Retina (tissue), 1 donor: Measurements from ENCODE around the gene RIN1.
"Not testable (repeated sequence)": the region's sequence is repeated elsewhere in the genome, so short reads cannot be mapped to it uniquely, and the experiment has no call there.

Experiments used
- DNase-seq: peaks from one replicate; pipeline ENCODE4 v3.0.0-alpha.2; 2016

The RIN1 gene

DNA sequence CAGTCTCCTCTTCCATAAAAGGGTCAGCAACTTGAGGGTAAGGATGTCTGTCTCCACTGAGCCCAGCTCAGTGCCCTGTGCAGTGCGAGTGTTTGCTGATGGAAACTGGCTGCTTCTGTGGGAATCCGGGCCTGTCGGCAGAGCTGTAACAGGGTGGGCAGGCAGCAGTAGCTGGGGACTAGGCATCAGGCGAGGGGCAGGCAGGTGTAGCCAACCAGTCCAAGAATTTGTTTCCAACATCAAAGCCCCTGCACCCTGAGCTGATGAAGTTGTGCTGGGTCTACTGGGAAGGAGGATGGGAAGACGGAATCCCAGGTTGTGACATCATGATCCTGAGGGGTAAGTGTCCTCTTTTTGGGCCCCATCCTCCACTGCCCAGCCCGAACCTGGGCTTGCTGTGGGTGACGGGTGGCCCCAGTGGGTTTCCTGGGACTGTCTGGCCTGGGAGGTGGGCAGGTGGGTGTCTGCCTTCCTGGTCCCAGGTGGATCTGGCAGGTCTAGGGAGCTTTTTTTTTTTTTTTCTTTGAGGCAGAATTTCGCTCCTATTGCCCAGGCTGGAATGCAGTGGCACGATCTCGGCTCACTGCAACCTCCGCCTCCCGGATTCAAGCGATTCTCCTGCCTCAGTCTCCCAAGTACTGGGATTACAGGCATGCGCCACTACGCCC is 24.3 kb upstream of the RIN1 start:
- no peak for DNase-seq

DNA sequence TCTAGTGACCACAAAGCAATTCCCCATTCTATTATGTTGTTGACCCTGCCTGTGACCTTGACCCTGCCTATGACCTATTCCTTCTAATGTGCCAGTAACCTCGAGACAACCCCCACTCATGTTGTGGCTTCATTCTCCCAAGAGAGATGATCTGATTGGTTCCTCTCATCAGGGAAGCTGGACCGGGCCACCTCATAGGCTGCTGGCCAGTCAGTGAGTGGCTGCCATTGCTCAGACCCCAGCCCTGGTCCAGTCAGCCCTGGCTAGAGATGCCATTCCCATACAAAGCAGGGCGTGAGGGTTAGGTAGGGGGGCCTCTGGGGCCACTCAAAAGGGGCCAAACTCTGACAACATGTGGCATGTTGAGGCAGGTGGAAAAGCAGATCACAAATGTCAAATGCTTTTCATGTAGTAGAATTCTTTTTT is 23.4 kb upstream of the RIN1 start:
- DNase-seq: no peak

DNA sequence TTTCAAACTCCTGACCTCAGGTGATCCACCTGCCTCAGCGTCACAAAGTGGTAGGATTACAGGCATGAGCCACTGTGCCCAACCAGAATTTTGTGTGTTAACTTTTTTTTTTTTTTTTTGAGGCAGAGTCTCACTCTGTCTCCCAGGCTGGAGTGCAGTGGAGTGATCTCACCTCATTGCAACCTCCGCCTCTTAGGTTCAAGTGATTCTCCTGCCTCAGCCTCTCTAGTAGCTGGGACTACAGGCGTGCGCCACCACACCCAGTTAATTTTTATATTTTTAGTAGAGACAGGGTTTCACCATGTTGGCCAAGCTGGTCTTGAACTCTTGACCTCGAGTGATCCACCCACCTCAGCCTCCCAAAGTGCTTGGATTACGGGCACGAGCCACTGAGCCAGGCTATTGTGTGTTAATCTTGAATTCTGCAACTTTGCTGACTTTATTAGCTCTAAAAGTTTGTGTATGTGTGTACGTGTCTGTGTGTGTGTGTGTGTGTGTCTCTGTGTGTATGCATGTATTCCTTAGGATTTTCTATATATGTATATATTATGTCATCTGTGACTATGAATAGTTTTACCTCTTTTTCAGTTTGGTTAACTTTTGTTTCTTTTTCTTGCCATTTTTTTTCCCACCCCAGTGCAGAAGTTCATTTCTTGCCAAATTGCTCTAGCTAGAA is 14.5 kb upstream of the RIN1 start:
- not testable (repeated sequence) for DNase-seq

DNA sequence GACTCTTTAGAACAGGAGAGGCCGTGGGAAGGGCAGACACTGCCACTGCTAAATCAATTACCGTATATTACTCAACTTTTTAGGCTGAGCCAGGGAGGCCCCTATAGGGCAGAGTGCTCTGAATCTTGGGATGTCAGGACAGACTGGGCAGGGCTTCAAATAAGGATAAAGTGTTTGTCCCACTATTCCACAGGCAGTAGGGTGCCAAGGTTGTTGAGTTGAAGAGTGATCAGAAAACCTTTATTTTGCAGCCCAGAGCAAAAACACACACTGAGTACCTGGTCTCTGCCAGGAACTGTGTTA is 12.8 kb upstream of the RIN1 start:
- DNase-seq: no peak

DNA sequence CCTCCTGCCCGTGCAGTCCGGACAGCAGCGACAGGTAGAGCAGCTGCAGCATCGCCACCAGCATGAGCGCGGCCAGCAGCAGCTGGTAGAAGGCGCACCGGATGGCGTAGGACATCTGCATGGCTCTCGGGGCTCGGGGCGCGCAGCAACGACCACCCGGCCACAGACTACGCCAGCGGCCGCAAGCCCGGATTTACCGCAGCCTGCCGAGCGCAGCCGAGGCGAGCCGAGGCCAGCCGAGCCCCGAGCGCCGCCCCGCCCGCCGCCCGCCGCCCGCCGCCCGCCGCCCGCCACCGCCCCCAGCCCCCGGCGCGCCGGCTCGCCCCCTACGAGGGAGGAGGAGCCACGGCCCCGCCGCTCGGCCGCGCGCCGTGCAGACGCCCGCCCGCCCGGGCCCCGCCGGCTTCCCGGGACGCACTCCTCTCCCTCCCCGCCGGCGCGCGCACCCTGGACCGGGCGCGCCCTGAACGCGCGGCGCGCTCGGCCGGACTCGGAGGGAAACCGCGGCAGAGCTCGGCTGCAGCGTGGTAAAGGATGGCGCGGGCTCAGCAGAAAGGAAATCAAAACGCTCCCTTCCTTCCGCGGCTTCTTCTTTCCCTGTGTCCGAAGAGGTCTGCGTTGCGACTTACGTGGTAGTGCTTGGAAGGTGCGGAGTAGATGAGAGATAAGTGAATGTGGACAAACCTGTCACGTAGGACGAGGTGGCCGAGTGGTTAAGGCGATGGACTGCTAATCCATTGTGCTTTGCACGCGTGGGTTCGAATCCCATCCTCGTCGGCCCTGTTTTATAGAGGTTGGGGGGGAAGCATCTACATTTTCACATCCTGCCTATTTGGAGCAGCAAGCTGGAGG is 11.4 kb upstream of the RIN1 start, which contains the start of gene B4GAT1:
TSS of gene B4GAT1 (minus strand) at position 205 of the 852 bp plus-strand sequence. CDS start at position 121, 84 bp downstream.
- DNase-seq: peak; percentile 97

DNA sequence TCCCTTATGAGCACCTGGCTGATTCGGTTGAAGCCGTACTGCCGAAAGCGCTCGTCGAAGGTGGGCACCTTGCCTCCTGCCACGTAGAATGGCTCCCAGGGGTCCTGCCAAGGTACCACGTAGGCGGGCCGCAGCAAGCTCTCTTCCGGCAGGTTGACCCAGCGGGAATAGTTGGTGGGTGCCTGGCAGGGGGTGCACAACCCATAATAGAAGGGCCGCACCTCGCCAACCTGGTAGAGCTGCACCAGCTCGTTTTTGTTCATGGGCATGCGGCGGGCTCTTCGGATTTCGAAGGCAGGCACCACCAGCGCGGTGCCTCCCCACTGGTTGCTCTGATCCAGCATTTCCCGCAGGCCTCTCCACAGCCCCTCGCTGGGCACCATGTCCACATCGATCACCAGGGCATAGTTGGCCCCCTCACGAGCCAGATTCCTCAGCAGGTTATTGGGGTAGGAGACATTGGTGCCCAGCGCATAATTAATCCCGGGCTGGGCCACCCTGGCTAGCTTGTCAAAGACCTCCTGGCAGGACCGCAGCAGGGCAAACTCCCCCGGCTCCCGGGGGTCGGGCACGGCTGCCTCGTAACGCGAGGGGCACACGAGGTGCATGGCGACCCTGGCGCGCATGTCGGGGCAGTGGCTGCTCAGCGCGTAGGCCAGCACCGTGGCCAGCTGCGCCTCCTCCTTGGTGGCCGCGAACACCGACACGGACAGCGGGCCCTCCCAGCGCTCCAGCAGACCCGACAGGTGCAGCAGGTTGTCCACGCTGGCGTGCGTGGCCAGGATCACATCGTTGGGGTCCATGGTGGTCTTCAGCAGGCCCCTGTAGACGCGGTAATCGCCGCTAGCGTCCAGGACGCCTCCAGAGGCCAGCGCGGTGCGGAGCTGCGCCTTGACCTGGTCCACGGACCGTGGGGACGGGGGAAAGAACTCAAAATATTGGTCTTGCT is 10.5 kb upstream of the RIN1 start:
- DNase-seq: peak; percentile 87

DNA sequence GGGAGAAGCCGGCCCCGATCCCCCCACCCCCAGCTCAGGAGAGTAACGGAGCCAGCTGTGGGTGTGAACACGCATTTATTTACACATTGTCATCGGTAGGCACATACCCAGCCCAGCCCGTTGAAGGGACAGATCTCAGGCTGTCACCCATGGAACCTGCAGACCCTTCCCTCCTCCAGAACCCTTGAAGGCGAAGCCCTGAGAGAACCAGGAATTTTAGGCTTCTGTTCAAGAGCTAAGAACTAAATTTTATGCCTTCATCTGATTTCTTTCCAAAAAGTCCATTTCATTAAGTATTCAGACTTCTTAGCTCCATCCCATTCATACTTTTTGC is 9.0 kb upstream of the RIN1 start:
- no peak for DNase-seq

DNA sequence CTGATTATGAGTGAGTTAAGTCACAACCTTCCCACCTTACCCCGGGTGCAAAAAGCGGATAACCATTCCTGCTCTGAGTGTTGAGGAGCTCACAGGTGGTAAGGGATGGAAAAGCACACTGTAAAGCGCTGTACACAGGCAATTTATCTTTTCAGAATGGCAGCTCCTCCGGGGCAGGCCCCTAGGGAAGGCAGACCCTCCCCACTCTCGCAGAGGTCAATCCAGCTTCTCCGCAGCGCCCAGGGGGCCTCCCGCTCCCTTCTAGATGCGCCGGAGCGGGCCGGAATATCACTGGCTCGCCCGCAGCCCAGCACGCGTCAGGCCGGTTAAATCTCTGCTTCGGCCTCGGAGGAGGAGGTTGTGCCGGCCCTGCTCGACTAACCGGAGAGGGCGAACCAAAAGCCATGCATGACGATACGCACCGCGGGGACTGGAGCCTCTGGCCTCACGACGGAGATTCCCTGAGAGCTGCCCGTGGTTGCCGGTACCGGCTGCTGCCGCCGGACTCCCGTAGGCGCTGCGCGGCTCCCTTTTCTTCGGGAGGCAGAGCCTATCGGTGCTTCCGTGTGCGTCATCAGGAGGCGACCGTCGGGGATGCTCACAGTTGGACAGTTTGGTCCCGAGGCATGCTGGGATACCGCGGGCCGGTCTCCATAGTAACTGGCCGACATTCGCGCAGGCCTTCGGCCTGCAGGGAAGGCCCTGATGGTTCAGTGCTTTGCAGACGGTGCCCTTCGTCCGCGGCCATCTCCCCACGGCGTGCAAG is 8.5 kb upstream of the RIN1 start, which contains the start of gene BRMS1:
TSS of gene BRMS1 (minus strand) at position 555 of the 766 bp plus-strand sequence. CDS start 2,870 bp downstream, outside the sequence.
- DNase-seq: peak; percentile 95

DNA sequence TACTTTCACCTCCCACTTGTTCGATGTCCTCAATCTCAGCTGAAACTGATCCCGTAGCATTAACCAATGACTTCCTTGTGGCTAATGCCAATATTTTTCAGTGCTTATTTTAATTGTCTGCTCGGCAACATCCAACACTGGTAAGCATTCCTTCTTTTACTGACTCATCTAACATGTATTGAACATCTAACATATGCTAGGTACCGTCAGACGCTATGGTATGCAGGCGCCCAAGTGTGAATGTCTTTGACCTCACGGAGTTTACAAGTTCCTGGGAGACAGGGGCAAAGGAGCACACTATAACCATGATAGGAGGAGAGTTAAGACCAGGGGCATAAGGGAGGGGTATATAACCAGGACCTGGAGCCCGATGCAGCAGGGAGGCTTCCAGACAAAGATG is 6.9 kb upstream of the RIN1 start:
- DNase-seq: no peak

DNA sequence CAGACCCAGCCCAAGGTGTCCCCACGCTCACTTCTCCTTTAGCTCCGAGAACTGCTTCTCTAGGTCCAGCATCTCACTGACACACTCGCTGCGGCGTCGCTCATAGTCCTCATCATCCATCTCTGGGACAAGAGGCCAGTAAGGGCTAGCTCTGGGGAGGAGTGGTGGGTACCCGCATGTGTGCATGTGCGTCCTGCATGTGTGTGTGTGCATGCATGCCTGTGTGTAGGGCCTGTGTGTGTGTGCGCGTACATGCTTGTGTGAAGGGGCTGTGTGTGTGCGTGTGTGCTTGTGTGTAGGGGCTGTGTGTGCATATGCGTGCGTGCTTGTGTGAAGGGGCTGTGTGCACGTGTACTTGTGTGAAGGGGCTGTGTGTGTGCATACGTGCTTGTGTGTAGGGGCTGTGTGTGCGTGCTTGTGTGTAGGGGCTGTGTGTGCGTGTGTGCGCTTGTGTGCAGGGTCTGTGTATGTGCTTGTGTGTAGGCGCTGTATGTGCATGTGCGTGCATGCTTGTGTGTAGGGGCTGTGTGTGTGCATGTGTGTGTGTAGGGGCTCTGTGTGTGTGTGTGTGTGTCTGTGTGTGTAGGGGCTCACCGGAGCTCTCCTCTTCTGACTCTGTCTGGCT is 5.4 kb upstream of the RIN1 start:
- no peak for DNase-seq

DNA sequence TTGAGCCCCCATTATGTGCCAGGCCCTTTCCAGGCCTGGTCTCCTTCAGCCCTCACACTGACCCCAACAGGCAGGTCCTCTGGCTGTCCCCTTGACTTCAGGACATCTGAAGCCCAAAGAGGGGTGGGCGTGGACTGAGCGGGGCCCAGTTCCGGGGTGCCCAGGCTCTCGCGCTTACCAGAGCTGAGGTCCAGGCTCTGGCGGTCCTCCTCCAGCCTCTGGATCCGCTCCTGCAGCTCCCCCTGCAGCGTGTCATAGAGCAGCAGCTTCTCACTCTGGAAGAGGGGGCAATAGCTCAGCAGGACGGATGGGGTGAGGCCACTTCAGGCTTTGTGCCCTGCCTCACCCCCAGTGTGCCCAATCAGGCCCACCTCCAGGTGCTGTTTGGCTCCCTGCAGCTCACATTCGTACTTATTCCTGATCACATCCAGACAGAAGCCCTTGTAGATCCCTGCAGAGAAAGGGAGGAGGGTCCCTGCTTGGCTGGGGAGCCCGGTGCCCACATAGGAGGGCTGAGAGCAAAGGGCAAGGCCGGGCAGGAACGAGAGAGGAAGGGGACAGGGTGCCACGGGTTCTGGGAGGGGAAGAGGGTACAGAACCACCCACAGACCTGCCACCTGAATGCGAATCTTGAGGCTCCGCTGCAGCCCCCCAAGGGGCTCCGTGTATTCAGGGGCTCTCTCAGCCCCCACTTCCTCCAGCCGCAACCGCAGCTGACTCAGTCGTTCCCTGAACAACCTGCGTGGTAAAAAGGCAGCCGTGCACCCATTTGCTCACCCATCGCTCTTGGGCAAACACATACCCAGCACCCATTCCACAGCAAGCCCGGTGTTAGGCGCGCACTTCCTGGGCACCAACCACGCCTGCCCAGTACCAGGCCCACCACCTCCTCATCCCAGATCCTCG is 4.6 kb upstream of the RIN1 start:
- no peak for DNase-seq

DNA sequence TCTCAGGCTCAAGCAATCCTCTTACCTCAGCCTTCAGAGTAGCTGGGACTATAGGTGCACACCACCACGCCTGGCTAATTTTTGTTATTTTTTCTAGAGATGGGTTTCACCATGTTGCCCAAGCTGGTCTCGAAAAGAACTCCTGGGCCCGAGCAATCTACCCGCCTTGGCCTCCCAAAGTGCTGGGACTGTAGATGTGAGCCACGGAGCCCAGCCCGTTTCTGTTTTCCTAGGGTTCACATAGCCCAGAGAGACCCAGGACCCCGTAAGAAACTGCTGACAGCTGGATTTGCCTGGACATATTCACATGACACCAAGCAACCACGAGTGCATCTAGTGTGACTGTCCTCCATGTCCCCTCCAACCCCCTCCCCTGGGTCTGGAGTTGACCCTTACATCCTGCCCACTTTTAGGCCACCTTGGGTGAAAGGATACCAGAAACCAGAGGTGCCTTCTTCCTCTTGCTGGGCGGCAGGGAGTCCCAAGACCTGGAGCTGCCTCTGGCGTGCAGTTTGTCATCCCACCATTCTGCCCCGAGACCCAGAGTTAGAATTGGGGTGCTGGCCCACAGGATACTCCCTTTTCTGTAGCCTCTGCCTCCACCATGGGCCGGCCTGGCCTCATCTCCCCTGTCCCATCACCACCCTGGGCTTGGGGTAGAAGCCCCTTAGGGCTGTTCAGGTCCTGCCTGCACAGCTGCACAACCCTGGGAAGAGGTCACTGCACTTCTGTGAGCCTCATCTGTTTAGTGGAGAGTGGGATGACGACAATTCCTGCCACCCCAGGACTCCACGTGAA is 3.7 kb upstream of the RIN1 start:
- DNase-seq: no peak

DNA sequence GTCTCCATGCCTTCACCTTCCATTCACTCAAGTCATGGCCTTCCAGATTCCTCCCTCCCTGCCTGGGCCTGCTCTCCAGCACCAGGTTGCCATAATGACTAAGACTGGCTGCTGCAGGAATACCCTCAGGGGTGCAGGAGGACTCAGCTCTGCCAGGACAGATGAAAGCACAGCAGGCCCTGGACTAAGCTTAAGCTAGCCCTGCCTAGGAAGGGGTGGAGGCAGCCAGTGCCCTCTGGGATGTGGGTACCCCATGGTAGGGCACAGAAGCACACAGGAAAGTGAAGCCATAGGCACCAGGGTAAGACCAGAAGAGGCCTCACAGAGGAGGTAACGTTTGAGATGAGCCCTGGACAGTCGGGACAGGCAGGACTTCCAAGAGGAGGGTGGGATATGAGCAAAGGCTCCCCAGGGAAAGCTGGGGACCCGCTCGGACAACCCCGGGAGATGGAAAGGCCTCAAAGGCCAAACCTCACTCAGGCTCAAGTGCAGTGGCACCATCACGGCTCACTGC is 3.0 kb upstream of the RIN1 start:
- no peak for DNase-seq

DNA sequence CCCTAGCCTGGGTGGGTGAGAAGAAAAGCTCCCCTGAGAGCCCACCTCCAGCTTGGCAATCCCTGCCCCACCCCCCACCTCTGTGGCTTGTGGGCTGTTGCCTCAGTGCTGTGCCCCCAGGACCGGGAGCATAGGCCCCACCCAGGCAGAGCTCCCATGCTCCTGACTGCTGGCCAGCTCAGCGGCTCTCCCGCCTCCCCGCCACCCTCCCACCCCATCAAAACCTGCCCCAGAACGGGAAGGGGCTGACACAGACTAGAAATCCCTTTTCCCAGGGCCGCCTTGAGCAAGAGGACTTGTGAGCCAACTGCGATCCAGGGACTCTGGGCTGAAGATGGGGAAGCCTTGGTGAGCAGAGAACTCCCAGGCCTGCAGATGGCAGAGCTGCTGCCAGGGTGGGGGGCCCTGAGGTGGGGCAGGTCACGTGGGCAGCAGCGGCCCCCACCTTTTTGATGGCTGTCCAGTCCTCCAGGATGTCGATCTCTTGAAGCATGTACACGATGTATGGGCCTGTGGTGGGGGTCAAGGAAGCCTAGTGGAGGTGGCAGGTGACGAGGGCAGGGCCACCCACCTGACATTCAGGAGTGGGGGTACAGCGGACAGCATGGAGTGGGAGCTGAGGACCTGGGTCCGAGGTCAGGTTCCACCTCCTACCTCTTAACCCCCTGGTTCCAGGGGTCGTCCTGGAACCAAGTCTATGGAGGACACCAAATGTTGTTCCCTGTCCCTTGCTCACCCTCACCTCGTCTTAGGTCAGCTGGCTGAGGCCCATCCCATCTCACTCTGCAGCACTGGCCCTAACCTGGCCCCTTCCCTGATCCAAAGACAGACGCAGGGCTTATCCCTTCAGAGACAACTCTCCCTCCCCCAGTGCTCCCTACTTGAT is 2.3 kb upstream of the RIN1 start:
- no peak for DNase-seq

DNA sequence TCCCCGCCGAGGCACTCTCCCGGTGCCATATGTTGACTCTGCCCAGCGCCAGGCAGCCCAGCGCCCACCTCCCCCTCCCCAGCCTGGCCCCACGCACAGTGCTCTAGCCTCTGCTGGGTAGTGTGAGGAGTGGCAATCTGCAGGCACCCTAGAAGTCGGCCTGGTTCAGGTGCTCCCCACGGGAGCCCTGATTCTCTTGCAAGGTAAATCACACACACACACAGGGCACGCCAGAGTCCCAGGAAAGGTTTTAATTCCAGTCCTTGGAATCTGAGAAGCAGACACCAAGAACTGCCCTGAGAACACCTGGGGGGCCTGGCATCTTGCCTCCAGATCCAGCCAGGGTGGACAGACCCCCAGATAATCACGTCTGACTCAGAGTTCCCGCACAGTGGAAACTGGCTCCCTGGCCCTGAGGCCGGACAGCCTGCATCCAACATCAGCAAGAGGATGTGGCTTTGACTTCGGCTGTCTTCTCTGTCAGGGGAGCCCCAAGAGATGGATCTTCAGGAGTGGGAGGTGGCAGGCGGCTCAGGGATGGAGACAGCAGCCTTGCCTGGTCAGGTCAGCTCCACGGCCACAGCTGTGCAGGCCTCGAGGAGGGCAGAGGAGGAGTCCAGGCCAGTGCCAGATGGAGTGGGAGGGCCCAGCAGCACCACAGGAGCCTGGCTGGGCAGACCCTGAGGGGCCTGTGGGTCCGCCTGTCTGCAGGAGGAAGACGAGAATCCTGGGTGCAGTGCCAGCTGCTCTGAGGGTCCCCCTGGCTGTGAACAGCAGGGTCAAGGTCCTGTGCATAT is 1.1 kb upstream of the RIN1 start:
- peak; percentile 42 for DNase-seq

DNA sequence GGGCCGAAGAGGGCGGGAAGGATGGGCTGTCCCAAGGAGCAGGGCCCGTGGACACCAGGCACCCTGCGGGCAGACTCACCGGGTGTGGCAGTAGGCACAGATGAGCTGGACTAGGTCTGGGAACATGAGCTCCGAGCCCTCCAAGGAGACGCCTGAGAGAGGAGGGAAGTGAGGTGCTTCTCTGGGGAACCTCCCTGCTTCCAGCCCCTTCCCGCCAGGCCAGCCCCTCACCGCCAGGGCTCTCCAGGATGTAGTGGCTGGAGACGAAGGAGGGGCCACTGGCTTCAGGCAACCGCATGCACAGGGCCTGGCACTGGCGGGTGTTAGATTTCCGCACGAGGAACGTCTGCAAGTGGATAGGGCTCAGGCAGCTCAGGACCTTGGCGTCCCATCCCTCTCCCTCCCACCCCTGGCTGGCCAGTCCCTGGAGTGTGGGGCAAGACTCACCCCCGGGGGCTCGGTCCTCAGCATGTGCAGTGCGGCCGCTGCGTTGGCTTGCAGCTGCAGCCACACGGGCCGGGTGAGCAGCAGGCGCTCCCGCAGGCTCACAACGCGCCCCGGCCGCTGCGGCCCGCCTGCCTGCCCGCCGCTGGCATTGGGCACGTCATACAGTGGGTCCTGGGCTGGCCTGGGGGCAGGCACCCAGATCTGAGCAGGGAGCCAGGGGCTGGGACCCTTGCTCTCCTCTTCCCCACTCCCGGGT is 552 bp downstream of the RIN1 start:
- DNase-seq: peak; percentile 56
